Astrocyte of the spinal cord (primary cell): Measurements from ENCODE around the gene LRP1B.

Experiments used
- DNase-seq: peaks from one replicate; pipeline ENCODE4 v3.0.0; 2011; ENCODE audit warnings: low read depth, low spot score
- H3K4me3 ChIP-seq: 2 replicates; pipeline ENCODE4 v1.5.1; 2011; ENCODE audit warnings: low read depth, mild to moderate bottlenecking, low read length, moderate library complexity
- in situ Hi-C: cut with HindIII; loops from 2 replicates; pipeline ENCODE4 v1.10.0; 2017; ENCODE audit warnings: low sequenced_read_pairs
- TF ChIP-seq, protein P1 (sequence below): IDR thresholded peaks from 2 replicates; pipeline ENCODE4 v1.5.1; 2012; ENCODE audit warnings: low read depth, mild to moderate bottlenecking, low read length, inconsistent platforms

LRP1B gene

DNA sequence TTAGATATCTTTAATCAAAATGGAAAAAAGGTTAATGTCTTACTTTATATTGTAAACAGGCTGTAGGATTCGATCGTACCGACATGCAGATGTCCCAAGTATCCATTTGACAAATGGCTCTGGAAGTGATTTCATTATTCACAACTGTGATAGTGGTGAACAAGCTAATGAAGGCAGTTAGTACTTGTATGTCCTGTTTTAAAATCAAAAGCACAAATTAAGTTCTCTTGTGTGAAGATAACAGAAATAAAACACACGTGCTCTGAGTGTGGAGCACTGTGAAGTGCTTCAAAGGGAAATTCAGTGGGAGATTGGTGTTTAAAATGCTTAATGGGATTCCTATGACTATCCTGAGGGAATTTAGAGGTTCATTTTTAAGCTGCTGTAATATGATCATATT is 8.6 kb upstream of the LRP1B start:
- H3K4me3 ChIP-seq: no peak overlapping the region
- DNase-seq: no peak
- TF ChIP-seq, protein P1, sequence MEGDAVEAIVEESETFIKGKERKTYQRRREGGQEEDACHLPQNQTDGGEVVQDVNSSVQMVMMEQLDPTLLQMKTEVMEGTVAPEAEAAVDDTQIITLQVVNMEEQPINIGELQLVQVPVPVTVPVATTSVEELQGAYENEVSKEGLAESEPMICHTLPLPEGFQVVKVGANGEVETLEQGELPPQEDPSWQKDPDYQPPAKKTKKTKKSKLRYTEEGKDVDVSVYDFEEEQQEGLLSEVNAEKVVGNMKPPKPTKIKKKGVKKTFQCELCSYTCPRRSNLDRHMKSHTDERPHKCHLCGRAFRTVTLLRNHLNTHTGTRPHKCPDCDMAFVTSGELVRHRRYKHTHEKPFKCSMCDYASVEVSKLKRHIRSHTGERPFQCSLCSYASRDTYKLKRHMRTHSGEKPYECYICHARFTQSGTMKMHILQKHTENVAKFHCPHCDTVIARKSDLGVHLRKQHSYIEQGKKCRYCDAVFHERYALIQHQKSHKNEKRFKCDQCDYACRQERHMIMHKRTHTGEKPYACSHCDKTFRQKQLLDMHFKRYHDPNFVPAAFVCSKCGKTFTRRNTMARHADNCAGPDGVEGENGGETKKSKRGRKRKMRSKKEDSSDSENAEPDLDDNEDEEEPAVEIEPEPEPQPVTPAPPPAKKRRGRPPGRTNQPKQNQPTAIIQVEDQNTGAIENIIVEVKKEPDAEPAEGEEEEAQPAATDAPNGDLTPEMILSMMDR: no peak
- in situ Hi-C loops: no loop called here

DNA sequence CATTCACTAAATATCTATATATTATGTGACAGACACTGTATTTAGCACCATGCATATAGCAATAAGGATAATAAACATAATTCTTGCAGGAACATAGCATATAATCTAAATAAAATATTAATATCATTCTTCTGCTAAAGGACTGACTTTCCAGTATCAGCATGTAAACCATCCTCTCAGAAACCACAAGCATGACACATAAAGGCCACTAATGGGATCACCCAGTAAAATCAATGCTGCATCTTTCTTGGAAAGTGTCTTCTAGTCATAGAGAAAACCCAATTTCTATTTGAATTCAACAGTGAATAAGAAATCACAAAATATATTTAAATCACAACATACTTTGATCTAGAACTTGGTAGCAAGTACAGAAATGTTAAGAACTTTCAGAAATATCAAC is 5.8 kb upstream of the LRP1B start:
- in situ Hi-C loops: no loop called here
- H3K4me3 ChIP-seq: no peak overlapping the region
- DNase-seq: no peak
- TF ChIP-seq, protein P1: no peak

DNA sequence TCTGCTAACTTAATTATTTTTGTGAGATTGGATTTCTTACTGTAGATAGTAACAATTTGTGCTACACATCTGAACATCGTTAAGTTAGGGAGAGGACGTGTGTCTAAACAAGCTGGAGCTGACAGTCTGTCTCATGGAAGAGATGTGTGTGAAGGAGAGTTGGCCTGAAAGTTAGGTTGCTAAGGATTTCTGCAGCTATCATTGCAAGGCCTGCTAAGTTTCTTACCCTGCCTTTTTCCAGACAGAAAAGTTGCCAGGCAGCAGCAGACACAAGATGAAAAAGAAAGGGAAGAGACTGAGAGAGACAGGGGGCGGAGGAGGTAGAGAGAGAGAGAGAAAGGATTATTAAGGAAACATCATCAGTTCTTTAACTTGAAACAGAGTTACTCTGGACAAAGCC is 4.1 kb upstream of the LRP1B start:
- no peak for DNase-seq
- H3K4me3 ChIP-seq: no peak overlapping the region
- TF ChIP-seq, protein P1: no peak
- in situ Hi-C loops: no loop called here

DNA sequence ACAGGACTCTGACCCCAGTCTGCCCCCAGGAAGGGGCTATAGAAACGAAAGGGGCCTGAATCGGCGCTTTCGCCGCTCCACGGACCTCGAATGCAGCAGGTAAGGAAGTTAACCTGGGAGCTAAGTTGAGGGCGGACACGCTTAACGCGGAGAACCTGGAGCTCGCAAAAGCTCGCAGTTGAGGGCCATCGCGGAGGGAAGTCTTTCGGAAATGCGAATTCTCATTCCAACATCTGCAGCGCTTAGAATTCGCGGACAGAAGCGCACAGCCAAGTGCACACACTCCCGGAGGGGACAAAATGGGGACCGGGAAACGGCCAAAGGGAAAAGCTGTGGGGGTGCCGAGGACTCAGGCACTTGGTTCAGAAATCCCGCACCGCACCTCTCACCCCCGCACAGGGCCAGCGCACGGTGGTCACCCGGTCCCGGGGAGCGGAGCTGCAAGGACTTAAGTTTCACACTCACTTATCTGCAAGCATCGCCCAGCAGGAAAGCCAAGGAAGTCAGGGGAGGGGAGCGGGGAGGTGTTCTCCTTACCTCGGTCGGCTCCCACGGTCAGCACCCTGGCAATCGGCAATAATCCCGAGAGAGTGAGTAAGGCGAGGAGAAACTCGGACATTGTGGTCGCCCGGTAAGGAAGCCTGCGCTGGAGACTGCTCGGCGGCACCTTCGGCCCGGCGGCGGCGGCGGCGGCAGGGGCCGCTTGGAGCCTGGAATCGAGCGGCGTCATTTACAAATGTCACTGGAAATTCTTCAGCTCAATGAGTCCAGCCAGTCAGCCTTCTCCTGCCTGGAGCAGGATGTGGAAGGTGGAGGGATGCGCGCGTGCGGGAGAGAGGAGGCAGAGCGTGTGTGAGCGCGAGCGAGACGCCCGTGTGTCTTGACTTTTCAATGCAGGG is 456 bp downstream of the LRP1B start:
- TF ChIP-seq, protein P1: no peak
- peak overlapping the region; percentile 61 for H3K4me3 ChIP-seq
- in situ Hi-C loops: no loop called here
- peak; percentile 73 for DNase-seq

DNA sequence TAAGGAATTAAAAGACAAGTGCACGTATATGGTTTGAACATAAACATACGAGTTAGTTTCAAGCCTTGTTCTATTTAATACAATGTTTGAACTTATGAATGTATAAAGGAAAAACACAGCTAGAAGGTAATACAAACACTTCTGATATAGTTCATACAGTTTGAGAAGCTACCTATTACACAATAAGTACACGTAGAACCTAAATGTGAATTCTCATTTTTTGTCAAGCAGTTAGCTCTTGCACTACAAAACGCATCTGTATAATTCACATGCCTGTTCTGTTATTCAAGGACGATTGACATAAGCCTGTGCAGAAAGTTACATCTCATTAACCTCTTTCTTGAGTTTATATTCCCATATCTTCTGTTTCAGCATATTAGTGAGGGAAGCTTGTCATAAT is 2.7 kb downstream of the LRP1B start:
- TF ChIP-seq, protein P1: no peak
- in situ Hi-C loops: no loop called here
- H3K4me3 ChIP-seq: no peak overlapping the region
- no peak for DNase-seq

DNA sequence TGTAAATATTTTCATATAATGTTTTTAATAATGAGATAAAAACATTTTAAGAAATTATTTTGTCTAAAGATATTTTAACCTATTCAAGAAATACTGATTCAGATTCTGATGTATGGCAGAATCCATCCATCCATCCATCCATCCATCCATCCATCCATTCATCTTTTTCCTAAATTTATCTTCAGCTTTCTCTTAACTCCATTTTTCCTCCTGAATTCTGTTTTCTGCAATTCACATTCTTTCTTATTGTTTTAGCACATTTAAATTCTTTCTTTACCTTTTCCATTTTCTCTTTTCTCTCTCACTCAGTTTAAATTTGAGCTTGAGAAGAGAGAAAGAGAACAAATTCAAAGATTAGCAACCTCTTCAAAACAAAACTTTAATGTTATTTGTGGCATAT is 3.6 kb downstream of the LRP1B start:
- TF ChIP-seq, protein P1: no peak
- DNase-seq: no peak
- no peak overlapping the region for H3K4me3 ChIP-seq
- in situ Hi-C loops: no loop called here
